GM08714 (cell line): ENCODE data around the gene LIMS1.
"Not testable (repeated sequence)": the region's sequence is repeated elsewhere in the genome, so short reads cannot be mapped to it uniquely, and the experiment has no call there.

Experiments
- H3K4me3 ChIP-seq: fragments of 200-500 bp; sonication (Bioruptor generic); 2 replicates; pipeline ENCODE4 v1.5.1; 2014; ENCODE audit warnings: mild to moderate bottlenecking, low read length, inconsistent platforms
- ZNF274 ChIP-seq: IDR thresholded peaks from 2 replicates; pipeline ENCODE4 v1.6.1; 2012; ENCODE audit warnings: mild to moderate bottlenecking, low read depth, low read length

The LIMS1 gene

DNA sequence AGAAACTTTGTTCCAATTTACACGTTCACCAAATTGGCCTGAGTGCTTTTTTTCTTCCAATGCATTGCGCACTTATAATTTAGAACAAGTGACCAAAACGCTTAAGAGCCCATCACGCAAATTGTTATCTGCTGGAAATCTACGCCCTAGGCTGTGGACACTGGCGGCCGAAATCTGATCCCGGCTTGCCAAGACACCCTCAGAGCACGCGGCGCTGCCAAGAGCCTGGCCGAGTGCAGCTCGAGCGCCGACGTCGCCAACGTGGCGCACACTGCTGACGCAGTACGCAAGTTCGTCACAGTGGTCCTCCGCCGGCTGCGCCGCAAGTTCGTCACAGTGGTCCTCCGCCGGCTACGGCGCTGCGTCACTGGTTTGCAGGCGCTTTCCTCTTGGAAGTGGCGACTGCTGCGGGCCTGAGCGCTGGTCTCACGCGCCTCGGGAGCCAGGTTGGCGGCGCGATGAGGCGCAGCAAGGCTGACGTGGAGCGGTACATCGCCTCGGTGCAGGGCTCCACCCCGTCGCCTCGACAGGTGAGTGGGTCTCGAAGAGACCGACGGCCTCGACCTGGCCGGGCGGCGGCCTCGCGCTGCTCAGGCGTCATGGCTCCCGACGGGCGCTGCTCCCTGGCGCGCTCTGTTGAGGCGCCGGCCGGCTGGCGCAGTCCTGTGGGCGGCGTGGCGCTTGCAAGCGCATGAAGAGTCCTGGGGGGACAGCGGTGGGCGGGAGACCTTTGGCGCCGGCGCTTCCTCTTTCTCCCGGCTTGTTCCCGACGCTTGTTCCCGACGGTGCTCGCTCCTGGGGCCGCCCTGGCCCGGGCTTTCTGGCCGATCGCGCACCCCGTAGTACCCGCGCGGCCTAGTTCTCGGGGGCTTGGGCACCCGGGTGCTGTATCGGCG, 185.1 kb downstream of the LIMS1 start, which contains the start of gene RANBP2:
Gene RANBP2 (plus strand): TSS at position 334 of the 896 bp plus-strand sequence. CDS start 125 bp downstream, at position 459.
- no peak for TF ChIP-seq ZNF274
- peak within 1 kb of the TSS; percentile 63 for H3K4me3 ChIP-seq

- not testable (repeated sequence) for H3K4me3 ChIP-seq
Observed at GRCh38 chr2:108726048-108726447, 191.8 kb downstream of the LIMS1 start.

GRCh38 chr2:108734656-108735055, 200.4 kb downstream of the LIMS1 start:
- not testable (repeated sequence) for H3K4me3 ChIP-seq
